NCI-H1930 (cell line): ENCODE measurements around the gene ESRRG.

Experiments
- DNase-seq, 2 experiments: peaks; one replicate each; lab custom pipeline; 2025; lab: John Stamatoyannopoulos, UW

Gene ESRRG

DNA sequence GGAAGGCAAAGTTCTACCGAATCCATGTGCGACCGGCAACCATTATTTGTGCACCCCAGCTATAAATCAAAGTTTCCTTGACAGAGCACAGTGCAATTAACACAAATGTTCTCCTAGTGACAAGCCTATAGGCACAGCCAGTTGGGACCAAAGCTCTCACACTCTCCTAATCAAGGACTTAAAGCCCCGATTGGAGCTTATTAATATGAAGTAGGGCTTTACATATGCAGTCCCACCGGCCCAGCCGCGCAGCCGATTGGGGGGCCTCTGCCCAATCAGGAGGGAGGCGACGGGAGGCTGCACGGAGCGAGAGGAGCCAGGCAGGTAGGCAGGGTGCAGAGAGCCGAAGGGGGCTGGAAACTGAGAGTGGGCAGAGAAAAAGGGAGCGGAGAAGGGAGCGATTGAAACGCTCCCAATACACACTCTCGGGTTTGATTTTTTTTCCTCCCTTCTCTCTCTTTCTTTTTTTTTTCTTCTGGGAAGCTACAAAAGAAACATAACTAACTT, at the start of gene ESRRG:
Gene ESRRG, minus strand, starts transcription at position 156 of the 507 bp plus-strand sequence. Its CDS starts 130 bp downstream, at position 26.
- peak; percentile 37 to 56 for DNase-seq

DNA sequence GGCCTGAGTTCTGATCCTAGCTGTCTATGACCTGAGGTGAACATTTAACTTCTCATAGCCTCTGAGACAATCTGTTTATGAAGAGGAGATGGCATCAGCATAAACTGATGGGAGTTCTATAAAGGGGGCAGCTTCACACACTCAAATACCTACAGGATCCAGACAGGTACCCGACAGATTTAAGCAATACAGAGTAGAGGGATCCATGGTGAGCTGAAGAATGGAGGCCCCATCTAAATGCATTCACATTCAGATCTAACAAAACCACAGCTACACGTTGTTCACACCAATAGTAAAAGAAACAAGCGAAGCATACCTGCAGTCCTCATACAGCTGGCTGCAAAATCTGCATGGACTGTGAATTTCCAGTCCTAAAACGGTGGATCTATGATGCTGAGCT, 48.7 kb upstream of the ESRRG start:
- DNase-seq, result no peak

- DNase-seq, result no peak
These were observed 43.6 kb upstream of the ESRRG start for GRCh38 chr1:216766633-216767327.

DNA sequence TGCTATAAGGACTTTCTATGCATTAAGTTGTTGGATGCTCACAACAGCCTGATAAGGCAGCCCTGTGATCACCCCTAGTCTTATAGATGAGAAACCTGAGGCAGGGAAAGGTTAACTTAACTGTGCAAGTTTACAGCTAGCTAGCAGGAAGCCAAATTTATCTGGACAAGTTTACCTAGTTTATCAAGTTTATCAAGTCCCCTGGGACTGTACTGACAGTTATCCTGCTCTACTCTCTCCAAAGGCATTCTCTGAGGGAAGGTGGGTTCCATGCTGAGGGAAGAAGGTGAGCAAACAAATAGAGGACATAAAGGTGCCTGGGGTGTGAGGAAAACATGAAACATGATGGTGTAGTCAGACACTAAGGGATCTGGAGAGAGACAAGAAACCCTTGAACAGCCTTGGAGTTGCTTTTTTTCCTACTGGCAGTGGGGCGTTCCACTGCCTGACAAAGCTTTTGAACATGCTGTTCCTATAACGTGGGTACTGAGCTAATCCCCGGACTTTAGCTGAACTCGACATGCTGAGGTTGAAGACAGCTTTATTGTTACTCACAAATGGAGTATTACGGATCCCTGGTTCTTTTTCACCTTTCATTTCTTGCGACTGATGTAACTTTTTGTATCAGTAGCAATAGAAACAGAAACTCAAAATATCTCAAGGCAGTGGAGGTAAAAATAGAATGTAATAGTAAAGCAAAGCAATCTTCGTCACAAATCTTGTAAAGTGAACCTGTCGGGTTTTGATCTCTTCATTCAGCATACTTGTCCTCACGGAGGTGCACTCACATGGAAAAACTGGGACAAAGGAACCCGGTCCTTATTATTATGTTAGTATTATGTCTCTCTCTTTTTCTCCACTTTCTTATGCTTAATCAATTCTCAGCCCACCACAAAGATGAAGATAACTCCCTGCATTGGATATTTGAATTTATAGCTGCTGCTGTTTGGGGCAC, 42.4 kb upstream of the ESRRG start:
- no peak for DNase-seq

DNA sequence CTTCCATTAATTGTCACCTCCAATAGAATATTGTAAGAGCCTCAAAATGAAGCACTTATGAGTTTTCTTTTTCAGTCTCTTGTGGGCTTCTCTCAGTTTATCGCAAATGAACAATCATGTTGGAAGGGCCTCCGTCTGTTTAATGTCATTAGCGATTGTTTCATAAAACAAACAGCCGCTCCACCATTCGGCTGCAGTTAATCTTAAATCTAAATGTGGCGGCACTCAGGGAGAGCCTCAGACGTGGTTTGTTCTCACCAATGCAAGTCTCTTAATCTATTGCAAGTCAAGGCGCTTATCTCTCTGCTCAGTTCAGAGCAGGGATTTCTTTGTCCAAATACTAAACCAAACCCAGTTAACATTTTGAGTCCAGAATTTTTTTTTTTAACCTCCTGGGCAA, 34.9 kb upstream of the ESRRG start:
- no peak for DNase-seq

DNA sequence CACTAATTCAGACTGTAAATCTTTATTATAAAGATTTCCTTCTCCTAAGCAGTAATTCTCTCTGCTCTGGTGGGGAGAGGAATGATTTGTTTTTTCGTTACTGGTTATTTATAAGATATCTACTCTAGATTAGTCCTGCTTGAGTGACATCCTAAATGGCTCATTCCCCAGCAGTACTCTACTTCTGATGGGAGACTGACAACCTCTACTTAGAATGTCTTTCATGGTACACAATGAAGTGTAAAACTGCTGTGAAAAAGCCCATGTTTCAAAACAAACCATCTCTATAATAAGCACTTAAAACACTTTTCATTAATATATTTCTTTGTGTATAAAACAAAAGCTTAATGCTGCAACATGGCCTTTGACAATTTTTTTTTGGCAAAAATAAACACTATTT, 33.9 kb upstream of the ESRRG start:
- DNase-seq, result no peak

DNA sequence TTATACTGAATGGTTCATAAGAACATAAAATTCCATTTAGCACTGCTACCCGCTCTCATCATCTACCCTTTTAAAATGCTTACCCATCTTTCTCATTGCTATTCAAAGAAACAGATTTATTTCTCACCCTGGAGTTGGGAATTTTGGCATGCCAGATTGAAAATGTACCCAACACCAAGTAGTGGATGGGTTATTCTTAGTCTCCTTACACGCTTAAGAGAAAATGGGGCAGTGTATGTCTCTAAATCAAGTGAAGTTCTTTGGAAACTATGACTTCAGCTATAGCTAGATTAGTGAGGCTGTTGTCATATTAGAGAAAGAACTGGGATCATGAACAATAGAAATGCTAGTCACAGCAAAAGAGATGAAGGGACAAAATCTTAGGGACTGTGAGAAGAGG, 27.7 kb upstream of the ESRRG start:
- no peak for DNase-seq

- peak; percentile 7 to 18 for DNase-seq
These were observed 26.9 kb upstream of the ESRRG start for GRCh38 chr1:216750031-216750627.

DNA sequence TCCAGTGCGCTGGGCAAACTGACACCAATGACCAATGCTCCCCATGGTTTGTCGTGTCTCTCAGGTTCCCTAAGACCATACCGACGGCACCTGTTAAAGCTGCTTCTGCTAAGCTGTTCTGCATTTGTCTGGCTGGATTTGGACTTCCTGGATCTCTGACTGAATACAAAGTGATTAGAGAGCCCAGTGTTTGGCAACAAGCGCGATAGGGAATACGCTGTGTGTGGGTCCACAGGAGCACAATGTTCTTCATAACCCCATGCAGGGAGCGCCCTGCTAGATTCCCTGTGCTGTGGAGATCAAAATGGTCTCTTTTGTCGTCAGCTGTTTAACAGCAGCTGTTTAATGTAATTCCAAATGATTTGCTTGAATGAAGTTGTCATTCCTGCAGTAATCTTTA, 26.0 kb upstream of the ESRRG start:
- no peak for DNase-seq

DNA sequence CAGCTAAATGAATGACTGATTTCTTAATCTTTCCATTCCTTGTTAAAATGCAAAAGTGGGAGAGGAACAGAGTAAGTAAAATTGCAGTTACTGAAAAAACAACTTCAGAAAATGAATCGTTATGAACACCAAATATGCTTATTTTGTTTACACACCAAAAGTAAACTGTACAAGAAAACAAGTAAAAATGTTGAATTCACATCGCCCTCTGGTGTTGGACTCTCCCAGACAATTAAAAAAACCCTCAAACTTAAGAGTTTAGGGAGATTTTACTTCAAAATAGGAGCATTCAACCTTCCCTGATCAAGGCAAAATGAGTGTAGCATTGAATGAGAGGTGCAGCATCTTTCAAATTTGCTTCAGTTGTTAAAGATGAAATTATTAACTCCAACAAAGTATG, 19.4 kb upstream of the ESRRG start:
- no peak for DNase-seq

- DNase-seq, result no peak
These were observed 17.1 kb upstream of the ESRRG start for GRCh38 chr1:216740331-216740730.

- no peak for DNase-seq
These were observed 16.6 kb upstream of the ESRRG start for GRCh38 chr1:216739793-216740192.

- no peak for DNase-seq
These were observed 8.9 kb upstream of the ESRRG start for GRCh38 chr1:216732121-216732520.

- DNase-seq, result no peak
These were observed 8.3 kb upstream of the ESRRG start for GRCh38 chr1:216731562-216731961.

DNA sequence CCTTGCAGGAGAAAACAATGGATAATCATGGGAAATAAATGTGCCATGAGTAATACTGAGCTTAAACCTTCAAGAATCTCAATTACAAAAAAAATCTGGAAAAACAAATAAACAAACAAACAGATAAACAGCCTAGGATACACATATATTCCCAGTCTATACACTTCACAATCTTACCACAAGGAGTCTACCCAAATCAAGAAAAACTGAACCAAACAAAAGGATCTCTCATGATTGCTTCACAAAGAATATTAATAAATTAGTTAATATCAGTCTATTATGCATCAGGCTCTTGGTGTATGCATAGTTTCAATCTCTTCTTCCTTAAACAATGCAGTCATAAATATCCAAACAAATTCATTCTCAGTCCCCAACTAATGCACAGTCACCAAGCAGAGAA, 3.2 kb upstream of the ESRRG start:
- DNase-seq, result no peak

DNA sequence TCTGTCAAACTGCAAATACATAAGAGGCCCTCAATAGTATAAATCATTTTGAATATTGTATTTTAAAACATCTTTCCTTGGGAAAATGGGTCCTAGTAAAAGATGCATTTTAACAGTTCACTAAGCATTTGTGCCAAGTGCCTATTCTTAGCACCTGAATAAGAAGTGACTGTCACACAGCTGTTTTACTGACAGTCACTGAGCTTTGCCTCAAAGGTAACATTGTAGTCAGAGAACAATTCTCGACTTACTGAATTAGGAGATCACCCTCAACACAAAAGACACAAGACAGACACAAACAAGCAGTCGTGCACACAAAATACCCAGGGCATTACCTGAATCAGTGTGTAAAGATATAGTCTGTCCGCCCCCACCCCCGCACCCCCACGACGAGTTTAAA, 408 bp downstream of the ESRRG start:
- DNase-seq, result peak in 1 of 2 experiments; percentile 10

DNA sequence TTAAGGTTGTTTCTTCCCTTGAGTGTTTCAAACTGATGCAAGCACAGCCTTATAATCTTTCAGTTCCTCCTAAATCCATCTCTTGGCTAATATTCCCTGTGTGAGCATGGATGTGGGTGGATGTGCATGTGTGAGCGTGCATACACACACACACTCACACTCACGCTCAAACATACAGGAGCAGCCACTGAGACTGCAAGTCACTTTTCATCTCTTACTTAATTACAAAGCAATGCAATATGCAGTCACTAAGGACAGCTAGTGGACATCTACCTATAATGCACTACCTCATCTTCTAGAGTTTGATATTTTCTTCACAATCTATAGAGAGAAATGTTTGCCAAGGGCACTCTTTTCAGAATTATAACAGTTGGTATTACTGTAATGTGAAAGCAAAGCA, 1.4 kb downstream of the ESRRG start:
- DNase-seq, result no peak

DNA sequence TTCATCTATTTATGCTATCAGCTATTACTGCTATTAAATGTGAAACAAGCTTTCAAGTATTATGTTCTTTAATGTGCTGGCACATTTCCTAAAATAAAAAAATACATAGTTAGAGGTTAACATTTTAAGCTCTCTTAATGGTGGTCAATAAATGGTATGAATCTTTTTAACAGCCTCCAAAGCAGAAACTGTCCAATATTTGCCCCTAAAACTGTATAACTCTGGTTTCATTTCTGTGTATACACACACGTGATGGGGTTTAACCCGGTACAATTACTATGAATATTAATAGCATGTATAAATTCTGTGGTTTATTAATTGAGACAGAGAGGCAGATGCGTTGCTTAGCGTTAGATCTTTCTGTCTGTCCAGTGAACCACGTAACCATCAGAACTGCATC, 2.2 kb downstream of the ESRRG start:
- DNase-seq, result no peak

DNA sequence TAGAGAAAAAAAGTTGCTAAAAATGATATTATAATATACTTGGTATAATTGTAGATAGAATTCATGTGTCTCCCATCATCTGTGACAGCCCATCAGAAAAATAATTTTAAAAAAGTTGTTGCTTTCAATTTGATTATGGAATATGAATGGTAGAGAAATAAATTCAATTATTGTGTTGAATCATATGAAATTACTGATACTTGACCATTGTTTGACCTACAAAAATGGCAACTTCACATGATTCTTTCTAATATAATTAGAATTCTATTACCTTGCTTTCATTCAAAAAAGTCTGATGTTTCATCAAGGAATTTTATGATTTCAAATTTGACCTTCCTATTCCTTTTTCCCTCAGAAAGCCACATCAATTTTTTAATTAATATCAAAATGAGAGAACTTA, 11.5 kb downstream of the ESRRG start:
- DNase-seq, result no peak

GRCh38 chr1:216710598-216711333, 12.5 kb downstream of the ESRRG start:
- no peak for DNase-seq

DNA sequence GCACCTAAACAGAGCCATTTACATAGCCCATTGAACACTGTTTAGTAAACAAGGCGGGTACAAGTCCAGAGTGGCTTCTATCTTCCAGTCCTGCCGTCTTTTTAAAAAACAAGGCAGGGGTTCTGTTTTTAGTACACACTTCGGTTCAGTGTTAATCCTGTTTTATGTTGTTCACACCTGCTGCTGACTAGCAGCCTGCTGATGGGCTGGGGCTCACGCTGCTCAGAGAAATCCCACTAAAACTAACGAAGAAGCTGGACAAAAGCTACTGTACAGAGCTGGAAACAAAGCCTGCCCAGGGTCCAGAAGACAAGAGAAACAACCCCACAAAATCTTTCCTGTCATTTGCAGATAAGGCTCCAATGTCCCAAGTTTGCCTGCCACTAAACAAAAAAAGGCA, 13.2 kb downstream of the ESRRG start:
- no peak for DNase-seq

DNA sequence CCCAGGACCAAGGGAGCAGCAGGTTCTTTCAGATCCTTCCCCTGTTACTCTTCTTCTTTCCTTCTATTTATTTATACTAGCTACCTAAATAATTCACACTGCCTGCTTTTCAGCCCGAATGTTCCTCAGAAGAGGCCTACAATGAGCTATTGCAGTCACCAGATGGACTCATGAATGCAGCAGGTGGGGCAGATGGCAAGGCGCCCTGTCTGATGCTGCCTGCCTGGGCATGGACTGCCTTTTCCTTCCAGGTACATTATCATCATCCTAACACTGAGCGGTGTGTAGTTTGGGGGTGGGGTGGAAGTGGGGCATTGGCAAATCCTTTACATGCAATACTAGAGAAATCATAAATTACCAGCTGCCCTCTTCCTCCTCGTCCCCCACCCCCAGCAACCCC, 17.6 kb downstream of the ESRRG start:
- DNase-seq, result peak; percentile 7 to 57
